Stomach (tissue), 9 donors: ENCODE data around the gene RASSF3. TPM values are rescaled to one million over a fixed set of nuclear protein-coding genes. Genes with fewer than 3 reads are reported as not detected.
"Not testable (repeated sequence)": the region's sequence is repeated elsewhere in the genome, so short reads cannot be mapped to it uniquely, and the experiment has no call there.

Experiments used
- DNase-seq, 2 donors: peaks; one replicate each; pipeline versions ENCODE4 v3.0.0 to v3.0.0-alpha.2; 2013 to 2019
- H3K27ac ChIP-seq, 5 donors: fragments of 200-600 bp in 4 of 5; sonication (generic) in 4 of 5; one replicate each; pipeline ENCODE4 v1.5.1; 2013 to 2019; ENCODE audit warnings: mild to moderate bottlenecking in 1 of 5, moderate library complexity in 1 of 5
- H3K27me3 ChIP-seq, 3 donors: fragments of 200-600 bp; sonication (generic); one replicate each; pipeline ENCODE4 v1.5.1; 2017 to 2019; ENCODE audit warnings: mixed run types in 1 of 3
- H3K36me3 ChIP-seq, 4 donors: fragments of 200-600 bp; sonication (generic); 1 replicate in 3 of 4; 2 replicates in 1 of 4; pipeline ENCODE4 v1.5.1; 2016 to 2019
- H3K4me1 ChIP-seq, 4 donors: fragments of 200-600 bp; sonication (generic); one replicate each; pipeline ENCODE4 v1.5.1; 2016 to 2019
- H3K4me3 ChIP-seq, 4 donors: fragments of 200-600 bp; sonication (generic) in 3 of 4; one replicate each; pipeline ENCODE4 v1.5.1; 2016 to 2019; ENCODE audit warnings: mild to moderate bottlenecking in 1 of 4
- H3K9me3 ChIP-seq, 4 donors: fragments of 200-600 bp; sonication (generic); one replicate each; pipeline ENCODE4 v1.5.1; 2016 to 2019
- EP300 ChIP-seq: sonication (generic); formaldehyde crosslinking; IDR thresholded peaks from one replicate; pipeline ENCODE4 v1.6.1; 2017; ENCODE audit warnings: antibody characterized with exemption
- POLR2A ChIP-seq, 4 donors: fragments of 450-650 bp; IDR thresholded peaks; one replicate each; pipeline ENCODE4 v1.6.1; 2016; ENCODE audit warnings: antibody characterized with exemption in 4 of 4, control low read depth in 2 of 4, mild to moderate bottlenecking in 1 of 4, moderate library complexity in 1 of 4
- POLR2AphosphoS5 ChIP-seq, 3 donors: sonication (generic); formaldehyde crosslinking; IDR thresholded peaks; one replicate each; pipeline ENCODE4 v1.6.1; 2016; ENCODE audit warnings: antibody characterized with exemption in 3 of 3
- WGBS, 5 donors: extraction: QIAGEN DNeasy Blood & Tissue Kit in 3 of 5; methylation state at CpG; one replicate each; pipeline versions ENCODE4 v1.1.5 to v1.1.7; 2013 to 2018; 5-methylcytosine and 5-hydroxymethylcytosine counted together
- intact Hi-C: fragments of 100-400 bp; cut with DNase I; formaldehyde crosslinking; loops from one replicate; pipeline ENCODE4 v1.15.1; 2023; ENCODE audit warnings: low total_unique reads
- polyA plus RNA-seq, 3 donors: library from polyadenylated mRNA; stranded (reverse); fragments of 200-250 nt; gene quantifications; one replicate each; pipeline ENCODE4 v1.2.3, GENCODE V29; 2013
- total RNA-seq, 5 donors: library from RNA; depleted of rRNA; stranded (reverse); fragments of >200 nt; gene quantifications; one replicate each; pipeline versions ENCODE4 v1.1.0 to v1.2.3, GENCODE V29; 2014 to 2016
- TF ChIP-seq, protein P1 (sequence below), 7 experiments: fragments of 450-650 bp in 4 of 7; fragments of 200-600 bp in 3 of 7; sonication (generic) in 3 of 7; IDR thresholded peaks; one replicate each; pipeline ENCODE4 v1.5.1; 2016 to 2019; ENCODE audit warnings: antibody characterized with exemption in 7 of 7, control low read depth in 2 of 7, mild to moderate bottlenecking in 1 of 7
- donor health status: healthy with polysubstance abuse.
- donor health status: Bipolar disorder and iron deficiency.
- donor health status: healthy.

The RASSF3 gene
- total and polyA plus RNA-seq, 8 donors, result 29.3 to 109 (median 54.8) TPM

DNA sequence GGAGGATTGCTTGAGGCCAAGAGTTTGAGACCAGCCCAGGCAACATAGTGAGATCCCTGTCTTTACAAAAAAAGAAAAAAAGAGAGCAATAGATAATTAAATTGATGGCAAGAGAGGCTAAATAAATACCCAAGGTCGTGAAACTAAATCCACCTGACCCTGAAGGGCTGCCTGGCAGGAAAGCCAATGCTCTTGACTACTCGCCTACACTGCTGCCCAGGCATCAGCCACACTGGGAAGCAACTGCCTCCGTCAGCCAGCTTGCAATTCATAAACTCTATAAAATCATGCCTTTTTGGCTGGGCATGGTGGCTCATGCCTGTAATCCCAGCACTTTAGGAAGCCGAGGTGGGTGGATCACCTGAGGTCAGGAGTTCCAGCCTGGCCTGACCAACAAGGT, 31.7 kb upstream of the RASSF3 start:
- DNase-seq, result no peak
- Histone ChIP-seq H3K4me1 (peaks cover 3 to 6% (median 6%) of the 10 kb centered on the region in 4 donors), H3K27ac (no peak overlapping the region), H3K27me3 (no peaks in the 10 kb centered on the region), H3K9me3 (peaks cover 0 to 13% (median 12%) of the 10 kb centered on the region in 4 donors), H3K36me3 (no peaks in the 10 kb centered on the region), H3K4me3 (no peak overlapping the region)
- intact Hi-C loops, result no loop called here
- no peak for TF ChIP-seq POLR2AphosphoS5 (IDR thresholded peaks at IDR 0.05)
- TF ChIP-seq EP300, result no peak
- 83 to 95% (median 87%) methylated on average over 4 of the region's 4 CpGs for WGBS, 5 donors

DNA sequence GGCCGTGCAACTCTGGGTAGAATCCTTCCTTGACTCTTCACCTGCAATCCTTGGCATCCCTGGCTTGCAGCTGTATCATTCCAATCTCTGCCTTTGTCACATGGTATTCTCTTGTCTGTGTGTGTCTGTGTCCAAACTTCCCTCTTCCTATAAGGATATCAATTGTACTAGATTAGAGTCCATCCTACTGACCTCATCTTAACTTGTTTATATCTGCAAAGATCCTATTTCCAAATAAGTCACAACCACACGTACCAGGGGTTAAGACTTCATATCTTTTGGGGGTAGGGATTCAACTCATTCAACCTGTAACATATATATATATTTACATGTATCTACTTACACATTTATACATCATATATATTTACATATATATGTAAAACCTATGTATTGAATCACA, 29.6 kb upstream of the RASSF3 start:
- no peak for DNase-seq
- intact Hi-C loops, result no loop called here
- H3K36me3 ChIP-seq, result no peaks in the 10 kb centered on the region

DNA sequence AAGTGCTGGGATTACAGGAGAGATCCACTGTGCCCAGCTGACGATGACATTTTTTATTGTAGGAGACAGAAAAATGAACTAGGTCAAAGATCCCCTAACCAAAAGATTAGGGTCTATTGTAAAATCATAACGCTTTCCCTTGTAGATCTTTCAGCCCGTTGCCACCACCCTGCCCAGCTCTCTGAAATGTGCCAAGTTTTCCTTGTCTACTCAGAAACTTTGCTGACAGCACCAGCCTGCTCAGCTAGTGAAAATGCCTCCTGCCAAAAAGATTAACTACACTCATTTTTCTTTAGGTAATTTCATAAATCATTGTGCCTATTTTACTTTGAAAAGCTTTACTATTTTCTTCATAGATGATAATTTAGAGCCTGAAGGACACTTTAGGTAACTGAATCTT, 28.2 kb upstream of the RASSF3 start:
- 31 to 75% (median 45%) methylated on average over 3 of the region's 3 CpGs for WGBS, 5 donors
- no peak overlapping the region for H3K27ac ChIP-seq
- TF ChIP-seq POLR2AphosphoS5 (IDR thresholded peaks at IDR 0.05) (no peak), EP300 (no peak), POLR2A (IDR thresholded peaks at IDR 0.05) (no peak)
- TF ChIP-seq, protein P1, sequence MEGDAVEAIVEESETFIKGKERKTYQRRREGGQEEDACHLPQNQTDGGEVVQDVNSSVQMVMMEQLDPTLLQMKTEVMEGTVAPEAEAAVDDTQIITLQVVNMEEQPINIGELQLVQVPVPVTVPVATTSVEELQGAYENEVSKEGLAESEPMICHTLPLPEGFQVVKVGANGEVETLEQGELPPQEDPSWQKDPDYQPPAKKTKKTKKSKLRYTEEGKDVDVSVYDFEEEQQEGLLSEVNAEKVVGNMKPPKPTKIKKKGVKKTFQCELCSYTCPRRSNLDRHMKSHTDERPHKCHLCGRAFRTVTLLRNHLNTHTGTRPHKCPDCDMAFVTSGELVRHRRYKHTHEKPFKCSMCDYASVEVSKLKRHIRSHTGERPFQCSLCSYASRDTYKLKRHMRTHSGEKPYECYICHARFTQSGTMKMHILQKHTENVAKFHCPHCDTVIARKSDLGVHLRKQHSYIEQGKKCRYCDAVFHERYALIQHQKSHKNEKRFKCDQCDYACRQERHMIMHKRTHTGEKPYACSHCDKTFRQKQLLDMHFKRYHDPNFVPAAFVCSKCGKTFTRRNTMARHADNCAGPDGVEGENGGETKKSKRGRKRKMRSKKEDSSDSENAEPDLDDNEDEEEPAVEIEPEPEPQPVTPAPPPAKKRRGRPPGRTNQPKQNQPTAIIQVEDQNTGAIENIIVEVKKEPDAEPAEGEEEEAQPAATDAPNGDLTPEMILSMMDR (IDR thresholded peaks at IDR 0.05), result no peak
- DNase-seq, result no peak
- no peaks in the 10 kb centered on the region for H3K27me3 ChIP-seq
- H3K36me3 ChIP-seq, result no peaks in the 10 kb centered on the region
- H3K4me1 ChIP-seq, result peaks cover 10 to 13% (median 11%) of the 10 kb centered on the region in 4 donors
- H3K4me3 ChIP-seq, result no peak overlapping the region
- intact Hi-C loops, result no loop called here
- H3K9me3 ChIP-seq, result no peaks in the 10 kb centered on the region

More for the DNA sequence above, 29.6 kb upstream of the RASSF3 start:
- Histone ChIP-seq H3K27me3 (no peaks in the 10 kb centered on the region), H3K9me3 (no peaks in the 10 kb centered on the region), H3K27ac (no peak overlapping the region), H3K4me1 (peaks cover 10 to 13% (median 11%) of the 10 kb centered on the region in 4 donors), H3K4me3 (no peak overlapping the region)
- 73 to 77% (median 76%) methylated on average over 2 of the region's 2 CpGs for WGBS, 5 donors
- TF ChIP-seq POLR2AphosphoS5 (IDR thresholded peaks at IDR 0.05), result no peak
- TF ChIP-seq, protein P1 (IDR thresholded peaks at IDR 0.05), result no peak
- no peak for TF ChIP-seq POLR2A (IDR thresholded peaks at IDR 0.05)
- no peak for TF ChIP-seq EP300

DNA sequence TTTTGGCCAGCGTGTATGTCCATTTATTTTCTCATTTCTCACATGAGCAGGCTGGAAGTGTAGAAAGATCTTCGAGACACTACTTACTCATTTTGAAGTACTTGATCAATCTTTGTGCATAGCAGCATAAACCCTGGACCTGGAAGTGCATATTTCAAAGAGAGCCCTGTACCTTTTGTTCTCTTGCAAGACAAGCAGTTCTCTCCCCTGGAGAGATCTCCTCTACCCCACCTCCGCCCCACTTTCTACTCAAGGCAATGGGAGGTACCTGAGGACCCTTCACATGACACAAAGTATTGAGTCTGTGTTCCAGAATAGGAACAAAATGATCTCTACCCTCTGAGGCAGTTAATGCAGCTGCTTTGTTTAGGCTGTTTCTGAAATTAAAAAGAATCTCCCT, 27.4 kb upstream of the RASSF3 start:
- no peak for DNase-seq
- peak overlapping the region in 1 of 5 donors; percentile 10 for H3K27ac ChIP-seq
- intact Hi-C loops, result no loop called here
- 75 to 87% (median 79%) methylated on average over 3 of the region's 3 CpGs for WGBS, 5 donors
- TF ChIP-seq POLR2AphosphoS5 (IDR thresholded peaks at IDR 0.05) (no peak), POLR2A (IDR thresholded peaks at IDR 0.05) (no peak), EP300 (no peak)
- TF ChIP-seq, protein P1 (IDR thresholded peaks at IDR 0.05), result no peak
- H3K27me3 ChIP-seq, result no peaks in the 10 kb centered on the region
- peaks cover 10 to 13% (median 11%) of the 10 kb centered on the region in 4 donors for H3K4me1 ChIP-seq
- no peaks in the 10 kb centered on the region for H3K36me3 ChIP-seq
- no peaks in the 10 kb centered on the region for H3K9me3 ChIP-seq
- no peak overlapping the region for H3K4me3 ChIP-seq

DNA sequence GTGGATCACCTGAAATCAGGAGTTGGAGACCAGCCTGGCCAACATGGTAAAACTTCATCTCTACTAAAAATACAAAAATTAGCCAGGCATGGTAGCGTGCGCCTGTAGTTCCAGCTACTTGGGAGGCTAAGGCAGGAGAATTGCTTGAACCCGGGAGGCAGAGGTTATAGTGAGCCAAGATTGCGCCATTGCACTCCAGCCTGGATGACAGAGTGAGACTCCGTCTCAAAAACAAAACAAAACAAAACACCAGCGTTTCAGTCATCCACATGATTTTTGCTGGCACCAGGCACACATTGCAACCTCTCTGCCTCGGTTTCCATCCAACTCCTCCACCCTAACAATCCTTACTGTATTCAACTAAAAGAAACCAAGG, 26.9 kb upstream of the RASSF3 start:
- not testable (repeated sequence) for H3K4me3 ChIP-seq

More for the DNA sequence above, 26.9 kb upstream of the RASSF3 start:
- intact Hi-C loops, H3K27me3 ChIP-seq, H3K36me3 ChIP-seq, H3K9me3 ChIP-seq, DNase-seq: not testable (repeated sequence)
- H3K4me1 ChIP-seq, result peaks cover 10 to 13% (median 11%) of the 10 kb centered on the region in 4 donors
- H3K27ac ChIP-seq, result peak overlapping the region in 1 of 5 donors; percentile 10
- WGBS, 5 donors, result 69 to 89% (median 79%) methylated on average over 7 of the region's 7 CpGs
